Natural killer cell (primary cell): ENCODE results near the gene TWSG1. TPM values are rescaled to one million over a fixed set of nuclear protein-coding genes. Genes with fewer than 3 reads are reported as not detected.

Experiments
- ATAC-seq, 3 donors: fragments of 150-1000 bp in 2 of 3; fragments of 200-7000 bp in 1 of 3; cut with Tn5 transposase; 1 replicate in 1 of 3; 2 replicates in 2 of 3; pipeline ENCODE4 v1.10.0; 2021; ENCODE audit warnings: mild to moderate bottlenecking in 2 of 3, moderate library complexity in 2 of 3
- DNase-seq, 2 donors: peaks; one replicate each; pipeline versions ENCODE4 v3.0.0 to v3.0.0-alpha.2; 2013 to 2021; ENCODE audit warnings: mixed read lengths in 1 of 2
- H3K27ac ChIP-seq: one replicate; pipeline ENCODE4 v1.5.1; 2013; ENCODE audit warnings: mild to moderate bottlenecking, low read length
- H3K27me3 ChIP-seq: one replicate; pipeline ENCODE4 v1.6.1; 2013; ENCODE audit warnings: low read length; ENCODE audit not compliant: control insufficient read depth, insufficient read depth
- H3K36me3 ChIP-seq: one replicate; pipeline ENCODE4 v1.6.1; 2013; ENCODE audit warnings: low read length; ENCODE audit not compliant: control insufficient read depth, insufficient read depth
- H3K4me1 ChIP-seq: one replicate; pipeline ENCODE4 v1.6.1; 2013; ENCODE audit warnings: low read length; ENCODE audit not compliant: control insufficient read depth, insufficient read depth
- H3K4me3 ChIP-seq: one replicate; pipeline ENCODE4 v1.5.1; 2013; ENCODE audit warnings: low read length
- H3K9me3 ChIP-seq: one replicate; pipeline ENCODE4 v1.6.1; 2013; ENCODE audit warnings: low read length; ENCODE audit not compliant: control insufficient read depth, insufficient read depth
- H3K27ac Mint-ChIP-seq, 2 donors: one replicate each; pipeline ENCODE4 v1.8.0; 2022; ENCODE audit warnings: mild to moderate bottlenecking in 2 of 2, mixed read lengths in 2 of 2, moderate library complexity in 1 of 2
- H3K27me3 Mint-ChIP-seq, 2 donors: one replicate each; pipeline ENCODE4 v1.8.0; 2022; ENCODE audit warnings: low read depth in 2 of 2, mixed read lengths in 2 of 2
- H3K36me3 Mint-ChIP-seq: one replicate; pipeline ENCODE4 v1.8.0; 2022; ENCODE audit warnings: mixed read lengths
- H3K4me1 Mint-ChIP-seq, 2 donors: one replicate each; pipeline ENCODE4 v1.8.0; 2022; ENCODE audit warnings: mixed read lengths in 2 of 2
- H3K4me3 Mint-ChIP-seq: one replicate; pipeline ENCODE4 v1.8.0; 2022; ENCODE audit warnings: mild to moderate bottlenecking, moderate library complexity, mixed read lengths
- H3K9me3 Mint-ChIP-seq, 2 donors: one replicate each; pipeline ENCODE4 v1.8.0; 2022; ENCODE audit warnings: mixed read lengths in 2 of 2
- WGBS: methylation state at CpG from one replicate; pipeline ENCODE4 v1.1.7; 2013; ENCODE audit warnings: missing lambda C conversion rate; ENCODE audit not compliant: insufficient coverage; 5-methylcytosine and 5-hydroxymethylcytosine counted together
- intact Hi-C: fragments of 100-400 bp; cut with micrococcal nuclease; formaldehyde crosslinking; loops from one replicate; pipeline ENCODE4 v1.14.2; 2022
- total RNA-seq, 4 donors: library from RNA; stranded (reverse); fragments of 120-200 nt in 1 of 4; gene quantifications; one replicate each; pipeline versions ENCODE4 v1.2.3 to v1.2.4, GENCODE V29; 2013 to 2022
- TF ChIP-seq, protein P1 (sequence below): fragments of 200-600 bp; IDR thresholded peaks from one replicate; pipeline ENCODE4 v1.8.0; 2022; ENCODE audit warnings: antibody characterized with exemption

The TWSG1 gene
- total RNA-seq, 3 donors from 2014 or later (not counting 1 experiment from before 2014, with no cell fraction given): 3.4 to 7.3 (median 5.6) TPM

DNA sequence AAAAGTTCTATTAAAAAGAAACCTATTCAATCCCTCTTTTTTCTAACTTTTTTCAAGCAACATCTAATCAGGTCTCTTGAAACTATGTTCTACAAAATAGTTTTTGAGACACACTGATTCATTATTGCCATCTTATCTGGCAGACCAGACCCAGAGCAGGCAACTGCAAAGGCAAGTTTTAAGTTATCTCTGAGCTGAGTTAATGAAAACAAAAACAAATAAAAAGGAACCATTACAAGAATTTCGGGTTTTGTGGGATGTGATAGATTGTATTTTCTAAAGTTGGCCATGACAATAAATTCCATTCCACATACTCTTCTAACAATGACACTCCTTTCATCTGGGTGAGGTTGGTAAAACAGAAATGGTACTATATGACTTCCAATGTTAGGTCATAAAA lies 15.2 kb upstream of the TWSG1 start:
- Histone ChIP-seq H3K27me3 (no peaks in the 10 kb centered on the region), H3K4me1 (no peaks in the 10 kb centered on the region), H3K4me3 (no peak overlapping the region), H3K36me3 (no peaks in the 10 kb centered on the region), H3K27ac (no peak overlapping the region), H3K9me3 (peaks cover 7% of the 10 kb centered on the region)
- no CpG with 5 or more reads among the region's 1 CpG for WGBS
- Mint-ChIP-seq H3K9me3 (no peaks in the 10 kb centered on the region), H3K27ac (no peak overlapping the region), H3K36me3 (no peaks in the 10 kb centered on the region), H3K4me3 (no peak overlapping the region), H3K4me1 (no peaks in the 10 kb centered on the region), H3K27me3 (peaks cover 31 to 40% of the 10 kb centered on the region in 2 donors)
- intact Hi-C loops: no loop called here
- no peak for DNase-seq
- TF ChIP-seq, protein P1, sequence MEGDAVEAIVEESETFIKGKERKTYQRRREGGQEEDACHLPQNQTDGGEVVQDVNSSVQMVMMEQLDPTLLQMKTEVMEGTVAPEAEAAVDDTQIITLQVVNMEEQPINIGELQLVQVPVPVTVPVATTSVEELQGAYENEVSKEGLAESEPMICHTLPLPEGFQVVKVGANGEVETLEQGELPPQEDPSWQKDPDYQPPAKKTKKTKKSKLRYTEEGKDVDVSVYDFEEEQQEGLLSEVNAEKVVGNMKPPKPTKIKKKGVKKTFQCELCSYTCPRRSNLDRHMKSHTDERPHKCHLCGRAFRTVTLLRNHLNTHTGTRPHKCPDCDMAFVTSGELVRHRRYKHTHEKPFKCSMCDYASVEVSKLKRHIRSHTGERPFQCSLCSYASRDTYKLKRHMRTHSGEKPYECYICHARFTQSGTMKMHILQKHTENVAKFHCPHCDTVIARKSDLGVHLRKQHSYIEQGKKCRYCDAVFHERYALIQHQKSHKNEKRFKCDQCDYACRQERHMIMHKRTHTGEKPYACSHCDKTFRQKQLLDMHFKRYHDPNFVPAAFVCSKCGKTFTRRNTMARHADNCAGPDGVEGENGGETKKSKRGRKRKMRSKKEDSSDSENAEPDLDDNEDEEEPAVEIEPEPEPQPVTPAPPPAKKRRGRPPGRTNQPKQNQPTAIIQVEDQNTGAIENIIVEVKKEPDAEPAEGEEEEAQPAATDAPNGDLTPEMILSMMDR: no peak
- ATAC-seq: no peak

- WGBS: 34% methylated on average over 4 of the region's 4 CpGs
- Histone ChIP-seq H3K4me1 (no peaks in the 10 kb centered on the region), H3K27me3 (no peaks in the 10 kb centered on the region), H3K27ac (no peak overlapping the region), H3K36me3 (no peaks in the 10 kb centered on the region), H3K4me3 (no peak overlapping the region), H3K9me3 (peaks cover 7% of the 10 kb centered on the region)
- H3K36me3 Mint-ChIP-seq: no peaks in the 10 kb centered on the region
- H3K27ac Mint-ChIP-seq: no peak overlapping the region
- intact Hi-C loops: no loop called here
- DNase-seq (no peak), ATAC-seq (no peak)
- H3K4me1 Mint-ChIP-seq: no peaks in the 10 kb centered on the region
- TF ChIP-seq, protein P1: no peak
- H3K27me3 Mint-ChIP-seq: peaks cover 27 to 41% of the 10 kb centered on the region in 2 donors
- no peak overlapping the region for H3K4me3 Mint-ChIP-seq
- no peaks in the 10 kb centered on the region for H3K9me3 Mint-ChIP-seq
Observed at GRCh38 chr18:9321017-9321452, 13.5 kb upstream of the TWSG1 start.

DNA sequence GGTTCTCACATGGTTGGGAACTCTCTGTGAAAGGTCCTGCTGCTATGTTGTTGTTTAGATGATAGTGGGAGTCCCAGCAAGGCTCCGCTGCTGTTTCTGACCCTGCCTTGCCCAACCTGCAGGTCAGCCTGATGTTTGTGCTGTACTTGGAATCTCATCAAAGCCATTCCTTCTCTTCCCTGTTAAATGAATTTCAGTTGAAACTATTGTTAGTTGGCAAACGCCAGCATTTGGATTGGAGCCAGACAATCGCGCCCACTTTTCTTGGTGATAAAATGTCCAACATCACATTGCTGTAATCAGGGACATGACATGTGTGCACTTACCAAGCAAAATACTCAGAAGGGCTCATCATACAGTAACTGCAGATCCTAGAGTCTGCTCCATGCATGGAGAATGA lies 12.8 kb upstream of the TWSG1 start:
- Mint-ChIP-seq H3K27me3 (peaks cover 33 to 48% of the 10 kb centered on the region in 2 donors), H3K4me3 (no peak overlapping the region), H3K4me1 (no peaks in the 10 kb centered on the region), H3K36me3 (no peaks in the 10 kb centered on the region), H3K9me3 (no peaks in the 10 kb centered on the region), H3K27ac (no peak overlapping the region)
- DNase-seq: no peak
- TF ChIP-seq, protein P1: no peak
- Histone ChIP-seq H3K4me3 (no peak overlapping the region), H3K9me3 (peaks cover 7% of the 10 kb centered on the region), H3K27ac (no peak overlapping the region), H3K4me1 (no peaks in the 10 kb centered on the region), H3K36me3 (no peaks in the 10 kb centered on the region), H3K27me3 (no peaks in the 10 kb centered on the region)
- ATAC-seq: no peak
- intact Hi-C loops: no loop called here
- 88% methylated on average over 4 of the region's 4 CpGs for WGBS

GRCh38 chr18:9322744-9323143 lies 11.8 kb upstream of the TWSG1 start:
- H3K27ac ChIP-seq: no peak overlapping the region
- no peaks in the 10 kb centered on the region for H3K27me3 ChIP-seq
- TF ChIP-seq, protein P1: no peak
- no peaks in the 10 kb centered on the region for H3K4me1 ChIP-seq
- intact Hi-C loops: no loop called here
- H3K27me3 Mint-ChIP-seq: peaks cover 33 to 50% of the 10 kb centered on the region in 2 donors
- H3K4me1 Mint-ChIP-seq: no peaks in the 10 kb centered on the region
- H3K36me3 Mint-ChIP-seq: no peaks in the 10 kb centered on the region
- peaks cover 7% of the 10 kb centered on the region for H3K9me3 ChIP-seq
- 70% methylated on average over 2 of the region's 2 CpGs for WGBS
- H3K4me3 Mint-ChIP-seq: no peak overlapping the region
- ATAC-seq: no peak
- H3K9me3 Mint-ChIP-seq: no peaks in the 10 kb centered on the region
- DNase-seq: no peak
- H3K4me3 ChIP-seq: no peak overlapping the region
- H3K36me3 ChIP-seq: no peaks in the 10 kb centered on the region
- no peak overlapping the region for H3K27ac Mint-ChIP-seq
